ENCODE results near the gene SLC17A3.
A peak's percentile ranks its signal among the peaks of the same experiment; 100 is the strongest.

The SLC17A3 gene

DNA sequence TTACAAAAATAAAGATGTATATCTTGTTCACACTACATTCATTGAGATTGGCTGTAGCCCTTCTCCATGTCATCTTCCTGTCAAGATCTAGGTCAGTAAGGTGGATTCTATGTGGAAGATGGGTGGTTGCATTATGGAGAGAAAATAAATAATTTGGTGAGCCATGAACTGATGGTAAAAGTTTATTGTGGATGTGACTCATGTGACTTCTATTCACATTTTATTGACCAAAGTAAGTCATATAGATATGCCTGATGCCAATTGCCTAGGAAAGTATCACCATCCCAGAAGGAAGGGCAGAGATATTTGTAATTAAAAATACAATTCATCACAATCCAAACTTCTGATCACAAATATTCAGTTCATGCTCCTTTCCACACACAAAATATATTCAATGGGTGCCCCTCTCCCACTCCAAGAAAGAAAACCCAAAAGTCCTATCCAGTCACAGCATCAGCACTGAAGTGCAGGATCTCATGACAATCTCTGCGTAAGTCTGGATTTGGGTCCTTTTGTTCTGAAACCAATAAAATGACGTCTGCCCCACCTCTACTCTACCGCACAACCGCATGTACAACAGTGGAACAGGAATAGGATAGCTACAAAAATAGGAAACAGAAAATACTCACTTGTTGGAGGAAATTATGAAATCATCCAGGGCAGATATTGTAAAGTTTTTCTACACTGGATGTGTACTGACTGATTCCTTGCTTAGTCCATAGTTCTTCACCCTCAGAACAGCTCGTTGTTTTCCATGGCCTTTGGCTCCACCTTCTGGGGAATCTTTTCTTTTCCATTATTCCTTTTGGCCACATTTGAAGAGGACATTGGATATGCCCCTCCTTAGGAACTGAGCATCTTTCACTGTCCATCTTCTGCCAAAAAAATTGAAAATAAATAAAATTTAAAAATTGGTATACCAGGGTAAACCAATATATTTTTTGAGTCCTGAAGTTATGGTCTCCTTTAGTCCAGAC lies 16.1 kb upstream of the SLC17A3 start:
- no peaks in the 10 kb centered on the region for H3K27me3 ChIP-seq (ENCODE audit: insufficient read depth, low read length, poor library complexity)
- H3K9ac ChIP-seq (ENCODE audit: low read length): no peak overlapping the region
- no peaks in the 10 kb centered on the region for H3K79me2 ChIP-seq (ENCODE audit: control insufficient read depth, insufficient read depth, low read length)
- H3K79me1 ChIP-seq (ENCODE audit: low read length): no peaks in the 10 kb centered on the region
- no peaks in the 10 kb centered on the region for H3K4me1 ChIP-seq (ENCODE audit: control insufficient read depth, low read depth, low read length)
- H4K5ac ChIP-seq (ENCODE audit: low read length): no peak overlapping the region
- no peak overlapping the region for H3K4ac ChIP-seq (ENCODE audit: low read depth, low read length)
- no peaks in the 10 kb centered on the region for H3K36me3 ChIP-seq (ENCODE audit: control insufficient read depth, insufficient read depth, low read length)
- no peak overlapping the region for H2BK15ac ChIP-seq (replicated peaks; ENCODE audit: low read depth)
- peak; percentile 67 for DNase-seq
- no peak overlapping the region for H2AK5ac ChIP-seq (ENCODE audit: low read length)
- no peak overlapping the region for H3K56ac ChIP-seq (ENCODE audit: low read length)
- no peak overlapping the region for H2BK120ac ChIP-seq (ENCODE audit: low read depth, low read length)
- no peak overlapping the region for H4K8ac ChIP-seq (ENCODE audit: low read depth, low read length)
- WGBS (ENCODE audit: extremely low coverage, insufficient coverage, low lambda C conversion rate): no CpG with 5 or more reads among the region's 5 CpGs
- no peak overlapping the region for H3K4me3 ChIP-seq (ENCODE audit: low read length)
- H2BK5ac ChIP-seq (ENCODE audit: low read length): no peak overlapping the region
- H3K4me2 ChIP-seq (ENCODE audit: low read length): no peak overlapping the region
- no peak overlapping the region for H3K18ac ChIP-seq (ENCODE audit: low read length)
- H3K27ac ChIP-seq (ENCODE audit: low read depth, low read length): no peak overlapping the region
- H3K23ac ChIP-seq (ENCODE audit: low read length): no peak overlapping the region

GRCh38 chr6:25888626-25889025 lies 14.6 kb upstream of the SLC17A3 start:
- H3K4ac ChIP-seq (ENCODE audit: low read depth, low read length): no peak overlapping the region
- H3K79me1 ChIP-seq (ENCODE audit: low read length): no peaks in the 10 kb centered on the region
- H3K4me2 ChIP-seq (ENCODE audit: low read length): no peak overlapping the region
- no peaks in the 10 kb centered on the region for H3K4me1 ChIP-seq (ENCODE audit: control insufficient read depth, low read depth, low read length)
- H3K27ac ChIP-seq (ENCODE audit: low read depth, low read length): no peak overlapping the region
- H3K23ac ChIP-seq (ENCODE audit: low read length): no peak overlapping the region
- H2BK5ac ChIP-seq (ENCODE audit: low read length): no peak overlapping the region
- H3K27me3 ChIP-seq (ENCODE audit: insufficient read depth, low read length, poor library complexity): no peaks in the 10 kb centered on the region
- H3K9ac ChIP-seq (ENCODE audit: low read length): no peak overlapping the region
- H2AK5ac ChIP-seq (ENCODE audit: low read length): no peak overlapping the region
- no peak for DNase-seq
- H3K4me3 ChIP-seq (ENCODE audit: low read length): no peak overlapping the region
- no peaks in the 10 kb centered on the region for H3K79me2 ChIP-seq (ENCODE audit: control insufficient read depth, insufficient read depth, low read length)
- WGBS (ENCODE audit: extremely low coverage, insufficient coverage, low lambda C conversion rate): no CpG with 5 or more reads among the region's 2 CpGs
- no peak overlapping the region for H3K56ac ChIP-seq (ENCODE audit: low read length)
- H3K18ac ChIP-seq (ENCODE audit: low read length): no peak overlapping the region
- no peak overlapping the region for H4K8ac ChIP-seq (ENCODE audit: low read depth, low read length)
- no peak overlapping the region for H2BK120ac ChIP-seq (ENCODE audit: low read depth, low read length)
- no peak overlapping the region for H4K5ac ChIP-seq (ENCODE audit: low read length)
- H3K36me3 ChIP-seq (ENCODE audit: control insufficient read depth, insufficient read depth, low read length): no peaks in the 10 kb centered on the region
- H2BK15ac ChIP-seq (replicated peaks; ENCODE audit: low read depth): no peak overlapping the region

GRCh38 chr6:25886066-25886465 lies 12.0 kb upstream of the SLC17A3 start:
- Histone ChIP-seq H3K4me1 (ENCODE audit: control insufficient read depth, low read depth, low read length) (no peaks in the 10 kb centered on the region), H3K4ac (ENCODE audit: low read depth, low read length) (no peak overlapping the region), H3K56ac (ENCODE audit: low read length) (no peak overlapping the region), H3K9ac (ENCODE audit: low read length) (no peak overlapping the region), H3K4me2 (ENCODE audit: low read length) (no peak overlapping the region), H2BK5ac (ENCODE audit: low read length) (no peak overlapping the region), H2BK15ac (replicated peaks; ENCODE audit: low read depth) (no peak overlapping the region), H3K18ac (ENCODE audit: low read length) (no peak overlapping the region), H3K23ac (ENCODE audit: low read length) (no peak overlapping the region), H2AK5ac (ENCODE audit: low read length) (no peak overlapping the region), H3K79me1 (ENCODE audit: low read length) (no peaks in the 10 kb centered on the region), H3K36me3 (ENCODE audit: control insufficient read depth, insufficient read depth, low read length) (no peaks in the 10 kb centered on the region), H4K8ac (ENCODE audit: low read depth, low read length) (no peak overlapping the region), H2BK120ac (ENCODE audit: low read depth, low read length) (no peak overlapping the region), H3K27me3 (ENCODE audit: insufficient read depth, low read length, poor library complexity) (no peaks in the 10 kb centered on the region), H3K79me2 (ENCODE audit: control insufficient read depth, insufficient read depth, low read length) (no peaks in the 10 kb centered on the region), H3K27ac (ENCODE audit: low read depth, low read length) (no peak overlapping the region), H3K4me3 (ENCODE audit: low read length) (no peak overlapping the region), H4K5ac (ENCODE audit: low read length) (no peak overlapping the region)
- DNase-seq: no peak
- no CpG with 5 or more reads among the region's 2 CpGs for WGBS (ENCODE audit: extremely low coverage, insufficient coverage, low lambda C conversion rate)

DNA sequence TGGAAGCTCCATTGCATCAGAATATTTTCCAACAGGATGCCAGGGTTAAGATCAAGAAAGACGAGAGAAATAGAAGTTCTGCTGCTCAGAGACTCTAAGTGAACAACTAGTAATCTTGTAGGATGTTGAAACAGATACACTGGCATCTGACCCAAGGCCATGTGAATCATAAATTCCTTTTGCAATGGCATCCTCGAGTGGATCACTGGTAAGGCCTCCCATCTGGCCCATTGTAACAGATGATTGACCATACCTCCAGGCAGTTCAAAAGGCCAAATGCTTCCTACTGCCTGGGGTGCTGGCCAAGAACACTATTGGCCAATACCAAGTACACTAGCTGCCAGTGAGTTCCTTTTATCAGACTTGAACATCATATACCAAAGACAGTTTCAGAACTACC lies 9.9 kb upstream of the SLC17A3 start:
- Histone ChIP-seq H2BK5ac (ENCODE audit: low read length) (no peak overlapping the region), H3K23ac (ENCODE audit: low read length) (no peak overlapping the region), H3K4me3 (ENCODE audit: low read length) (no peak overlapping the region), H3K79me2 (ENCODE audit: control insufficient read depth, insufficient read depth, low read length) (no peaks in the 10 kb centered on the region), H3K79me1 (ENCODE audit: low read length) (no peaks in the 10 kb centered on the region), H3K27ac (ENCODE audit: low read depth, low read length) (no peak overlapping the region), H4K5ac (ENCODE audit: low read length) (no peak overlapping the region), H4K8ac (ENCODE audit: low read depth, low read length) (no peak overlapping the region), H3K4me2 (ENCODE audit: low read length) (no peak overlapping the region), H3K4ac (ENCODE audit: low read depth, low read length) (no peak overlapping the region), H3K18ac (ENCODE audit: low read length) (no peak overlapping the region), H2BK120ac (ENCODE audit: low read depth, low read length) (no peak overlapping the region), H3K27me3 (ENCODE audit: insufficient read depth, low read length, poor library complexity) (no peaks in the 10 kb centered on the region), H2BK15ac (replicated peaks; ENCODE audit: low read depth) (no peak overlapping the region), H2AK5ac (ENCODE audit: low read length) (no peak overlapping the region), H3K56ac (ENCODE audit: low read length) (no peak overlapping the region), H3K4me1 (ENCODE audit: control insufficient read depth, low read depth, low read length) (no peaks in the 10 kb centered on the region), H3K36me3 (ENCODE audit: control insufficient read depth, insufficient read depth, low read length) (no peaks in the 10 kb centered on the region), H3K9ac (ENCODE audit: low read length) (no peak overlapping the region)
- no CpG with 5 or more reads among the region's 2 CpGs for WGBS (ENCODE audit: extremely low coverage, insufficient coverage, low lambda C conversion rate)
- DNase-seq: no peak

DNA sequence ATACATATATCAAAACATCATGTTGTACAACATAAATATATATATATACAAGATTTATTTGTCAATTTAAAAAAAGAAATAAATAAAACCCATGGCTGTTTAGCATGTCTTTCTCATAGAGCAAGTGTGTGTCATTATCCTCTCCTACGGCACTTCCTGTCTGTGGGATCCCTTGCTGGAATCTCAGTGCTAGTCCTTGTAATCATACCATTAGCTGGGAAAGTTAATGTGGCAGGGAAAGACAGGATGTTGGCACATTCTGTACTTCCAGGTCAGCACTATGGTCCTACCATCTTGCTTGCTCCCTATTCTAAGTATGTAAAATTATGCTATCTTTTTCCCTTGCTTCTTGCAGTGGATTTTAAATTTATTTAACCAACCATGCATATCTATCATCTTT lies 9.5 kb upstream of the SLC17A3 start:
- H3K4me1 ChIP-seq (ENCODE audit: control insufficient read depth, low read depth, low read length): no peaks in the 10 kb centered on the region
- no peak overlapping the region for H2AK5ac ChIP-seq (ENCODE audit: low read length)
- no peak overlapping the region for H3K4ac ChIP-seq (ENCODE audit: low read depth, low read length)
- H2BK120ac ChIP-seq (ENCODE audit: low read depth, low read length): no peak overlapping the region
- no peak overlapping the region for H3K4me3 ChIP-seq (ENCODE audit: low read length)
- H2BK15ac ChIP-seq (replicated peaks; ENCODE audit: low read depth): no peak overlapping the region
- H3K23ac ChIP-seq (ENCODE audit: low read length): no peak overlapping the region
- H3K27ac ChIP-seq (ENCODE audit: low read depth, low read length): no peak overlapping the region
- H3K27me3 ChIP-seq (ENCODE audit: insufficient read depth, low read length, poor library complexity): no peaks in the 10 kb centered on the region
- H3K79me1 ChIP-seq (ENCODE audit: low read length): no peaks in the 10 kb centered on the region
- H2BK5ac ChIP-seq (ENCODE audit: low read length): no peak overlapping the region
- H3K36me3 ChIP-seq (ENCODE audit: control insufficient read depth, insufficient read depth, low read length): no peaks in the 10 kb centered on the region
- no peak overlapping the region for H3K4me2 ChIP-seq (ENCODE audit: low read length)
- H3K18ac ChIP-seq (ENCODE audit: low read length): no peak overlapping the region
- H3K79me2 ChIP-seq (ENCODE audit: control insufficient read depth, insufficient read depth, low read length): no peaks in the 10 kb centered on the region
- no peak for DNase-seq
- no peak overlapping the region for H4K8ac ChIP-seq (ENCODE audit: low read depth, low read length)
- no CpG with 5 or more reads among the region's 1 CpG for WGBS (ENCODE audit: extremely low coverage, insufficient coverage, low lambda C conversion rate)
- H3K56ac ChIP-seq (ENCODE audit: low read length): no peak overlapping the region
- H3K9ac ChIP-seq (ENCODE audit: low read length): no peak overlapping the region
- H4K5ac ChIP-seq (ENCODE audit: low read length): no peak overlapping the region
